Fibroblast of lung (primary cell): Measurements from ENCODE around the gene TMEM109. TPM values are rescaled to one million over a fixed set of nuclear protein-coding genes. Genes with fewer than 3 reads are reported as not detected.

Experiments
- DNase-seq, 2 donors: peaks; one replicate each; pipeline versions ENCODE4 v3.0.0 to v3.0.0-alpha.2; 2010; ENCODE audit warnings: low read depth in 2 of 2
- H2AFZ ChIP-seq: 2 replicates; pipeline ENCODE4 v1.5.1; 2012; ENCODE audit warnings: low read length, control low read depth, inconsistent platforms
- H3K27ac ChIP-seq: 2 replicates; pipeline ENCODE4 v1.5.1; 2011; ENCODE audit warnings: low read length, control low read depth; ENCODE audit not compliant: insufficient read depth
- H3K27me3 ChIP-seq: 2 replicates; pipeline ENCODE4 v1.5.1; 2011; ENCODE audit warnings: mild to moderate bottlenecking, low read length; ENCODE audit not compliant: control insufficient read depth, insufficient read depth
- H3K36me3 ChIP-seq: 2 replicates; pipeline ENCODE4 v1.5.1; 2011; ENCODE audit warnings: low read length; ENCODE audit not compliant: control insufficient read depth, insufficient read depth
- H3K4me1 ChIP-seq: 2 replicates; pipeline ENCODE4 v1.5.1; 2011; ENCODE audit warnings: low read length; ENCODE audit not compliant: control insufficient read depth, insufficient read depth; ENCODE audit errors: extremely low read depth
- H3K4me2 ChIP-seq: 2 replicates; pipeline ENCODE4 v1.5.1; 2011; ENCODE audit warnings: low read length, control low read depth; ENCODE audit not compliant: insufficient read depth; ENCODE audit errors: extremely low read depth
- H3K4me3 ChIP-seq, 4 experiments: fragments of 200-600 bp in 1 of 4; sonication (generic) in 1 of 4; replicated peaks in 1 of 4; 2 replicates each; pipeline ENCODE4 v1.5.1; 2011 to 2016; ENCODE audit warnings: low read length in 4 of 4, low read depth in 3 of 4, mild to moderate bottlenecking in 3 of 4, control low read depth in 2 of 4, inconsistent platforms in 1 of 4, mixed read lengths in 1 of 4; ENCODE audit not compliant: insufficient read depth in 1 of 4; ENCODE audit errors: control extremely low read depth in 1 of 4
- H3K79me2 ChIP-seq: 2 replicates; pipeline ENCODE4 v1.5.1; 2012; ENCODE audit warnings: mild to moderate bottlenecking, low read length, inconsistent platforms; ENCODE audit not compliant: control insufficient read depth, insufficient read depth
- H3K9ac ChIP-seq: 2 replicates; pipeline ENCODE4 v1.5.1; 2011; ENCODE audit warnings: mild to moderate bottlenecking, low read length, control low read depth; ENCODE audit not compliant: insufficient read depth
- H3K9me3 ChIP-seq: 2 replicates; pipeline ENCODE4 v1.5.1; 2012; ENCODE audit warnings: low read depth, low read length; ENCODE audit not compliant: control insufficient read depth, insufficient read depth
- H4K20me1 ChIP-seq: 2 replicates; pipeline ENCODE4 v1.5.1; 2011; ENCODE audit warnings: low read length; ENCODE audit not compliant: control insufficient read depth, insufficient read depth; ENCODE audit errors: extremely low read depth
- EZH2 ChIP-seq: IDR thresholded peaks from 2 replicates; pipeline ENCODE4 v1.5.1; 2012; ENCODE audit warnings: low read length, control low read depth, mild to moderate bottlenecking; ENCODE audit errors: missing control alignments
- polyA plus RNA-seq, 2 donors: library from polyadenylated mRNA; depleted of rRNA in 1 of 2; stranded (reverse) in 1 of 2; unstranded in 1 of 2; fragments of >200 nt; gene quantifications; 2 replicates each; pipeline ENCODE4 v1.2.1, GENCODE V29; 2011 to 2012; ENCODE audit warnings: missing spikeins in 1 of 2
- total RNA-seq: library from RNA; depleted of rRNA; stranded (reverse); fragments of >200 nt; gene quantifications from 2 replicates; pipeline ENCODE4 v1.2.1, GENCODE V29; 2014
- TF ChIP-seq, protein P1 (sequence below), 2 donors: IDR thresholded peaks in 1 of 2; conservative IDR thresholded peaks in 1 of 2; 1 replicate in 1 of 2; 2 replicates in 1 of 2; pipeline ENCODE4 v1.5.1; 2011 to 2012; ENCODE audit warnings: low read length in 2 of 2, control low read depth in 1 of 2, inconsistent platforms in 1 of 2, low read depth in 1 of 2, mild to moderate bottlenecking in 1 of 2

Gene TMEM109
- total and polyA plus RNA-seq, 2 donors (not counting 1 experiment from before 2014, with no cell fraction given), result 21.5 to 34.9 TPM

DNA sequence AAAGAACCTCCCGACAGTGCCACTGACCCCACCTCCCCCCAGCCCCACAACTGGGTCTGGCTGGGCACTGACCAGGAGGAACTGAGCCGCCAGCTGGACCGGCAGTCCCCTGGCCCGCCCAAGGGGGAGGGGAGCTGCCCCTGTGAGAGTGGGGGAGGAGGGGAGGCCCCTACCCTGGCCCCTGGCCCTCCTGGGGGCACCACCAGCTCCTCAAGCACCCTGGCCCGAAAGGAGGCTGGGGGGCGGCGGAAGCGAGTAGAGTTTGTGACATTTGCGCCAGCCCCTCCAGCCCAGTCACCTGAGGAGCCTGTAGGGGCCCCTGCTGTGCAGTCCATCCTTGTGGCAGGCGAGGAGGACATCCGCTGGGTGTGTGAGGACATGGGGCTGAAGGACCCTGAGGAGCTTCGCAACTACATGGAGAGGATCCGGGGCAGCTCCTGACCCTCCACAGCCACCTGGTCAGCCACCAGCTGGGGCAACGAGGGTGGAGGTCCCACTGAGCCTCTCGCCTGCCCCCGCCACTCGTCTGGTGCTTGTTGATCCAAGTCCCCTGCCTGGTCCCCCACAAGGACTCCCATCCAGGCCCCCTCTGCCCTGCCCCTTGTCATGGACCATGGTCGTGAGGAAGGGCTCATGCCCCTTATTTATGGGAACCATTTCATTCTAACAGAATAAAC lies 22.6 kb downstream of the TMEM109 start:
- no peak for DNase-seq
- no peak overlapping the region for H3K9ac ChIP-seq
- no peaks in the 10 kb centered on the region for H3K4me1 ChIP-seq
- H3K36me3 ChIP-seq, result peaks cover 2% of the 10 kb centered on the region
- no peak for TF ChIP-seq EZH2
- TF ChIP-seq, protein P1, sequence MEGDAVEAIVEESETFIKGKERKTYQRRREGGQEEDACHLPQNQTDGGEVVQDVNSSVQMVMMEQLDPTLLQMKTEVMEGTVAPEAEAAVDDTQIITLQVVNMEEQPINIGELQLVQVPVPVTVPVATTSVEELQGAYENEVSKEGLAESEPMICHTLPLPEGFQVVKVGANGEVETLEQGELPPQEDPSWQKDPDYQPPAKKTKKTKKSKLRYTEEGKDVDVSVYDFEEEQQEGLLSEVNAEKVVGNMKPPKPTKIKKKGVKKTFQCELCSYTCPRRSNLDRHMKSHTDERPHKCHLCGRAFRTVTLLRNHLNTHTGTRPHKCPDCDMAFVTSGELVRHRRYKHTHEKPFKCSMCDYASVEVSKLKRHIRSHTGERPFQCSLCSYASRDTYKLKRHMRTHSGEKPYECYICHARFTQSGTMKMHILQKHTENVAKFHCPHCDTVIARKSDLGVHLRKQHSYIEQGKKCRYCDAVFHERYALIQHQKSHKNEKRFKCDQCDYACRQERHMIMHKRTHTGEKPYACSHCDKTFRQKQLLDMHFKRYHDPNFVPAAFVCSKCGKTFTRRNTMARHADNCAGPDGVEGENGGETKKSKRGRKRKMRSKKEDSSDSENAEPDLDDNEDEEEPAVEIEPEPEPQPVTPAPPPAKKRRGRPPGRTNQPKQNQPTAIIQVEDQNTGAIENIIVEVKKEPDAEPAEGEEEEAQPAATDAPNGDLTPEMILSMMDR (conservative IDR thresholded peaks at IDR 0.05 in 1 of 2, IDR thresholded peaks at IDR 0.05 in 1 of 2; ENCODE audit: low read depth in 1 of 2, low read length in 2 of 2), result no peak
- H3K9me3 ChIP-seq, result no peaks in the 10 kb centered on the region
- H4K20me1 ChIP-seq, result no peaks in the 10 kb centered on the region
- no peak overlapping the region for H3K27ac ChIP-seq
- no peak overlapping the region for H3K4me3 ChIP-seq
- H3K27me3 ChIP-seq, result no peaks in the 10 kb centered on the region
- H2AFZ ChIP-seq, result no peak overlapping the region
- H3K4me2 ChIP-seq, result no peak overlapping the region
- no peaks in the 10 kb centered on the region for H3K79me2 ChIP-seq

DNA sequence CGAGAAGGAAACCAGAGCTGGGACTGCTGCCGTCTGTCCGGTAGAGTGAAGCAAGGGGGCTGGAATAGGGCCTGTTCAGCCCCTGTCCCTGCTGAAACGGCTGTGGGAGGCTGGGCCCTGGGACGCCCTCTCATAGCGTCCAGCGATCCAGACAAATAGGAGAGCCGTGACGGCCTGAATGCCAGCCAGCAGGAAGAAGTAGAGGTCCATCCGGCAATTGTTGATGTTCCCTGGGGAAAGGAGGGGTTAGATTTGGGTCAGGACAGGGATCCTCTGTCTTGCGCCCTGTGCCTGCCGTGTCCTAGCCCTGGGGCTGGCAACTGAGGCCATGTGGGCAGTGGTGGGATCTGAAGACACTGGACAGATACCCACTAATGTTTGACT lies 23.2 kb downstream of the TMEM109 start:
- peaks cover 4% of the 10 kb centered on the region for H3K36me3 ChIP-seq
- no peak for DNase-seq
- H2AFZ ChIP-seq, result no peak overlapping the region
- no peak overlapping the region for H3K4me2 ChIP-seq
- H3K4me3 ChIP-seq, result no peak overlapping the region
- no peak for TF ChIP-seq EZH2
- TF ChIP-seq, protein P1 (conservative IDR thresholded peaks at IDR 0.05 in 1 of 2, IDR thresholded peaks at IDR 0.05 in 1 of 2; ENCODE audit: low read depth in 1 of 2, low read length in 2 of 2), result no peak
- no peaks in the 10 kb centered on the region for H4K20me1 ChIP-seq
- no peaks in the 10 kb centered on the region for H3K27me3 ChIP-seq
- H3K4me1 ChIP-seq, result no peaks in the 10 kb centered on the region
- no peak overlapping the region for H3K27ac ChIP-seq
- no peaks in the 10 kb centered on the region for H3K79me2 ChIP-seq
- no peak overlapping the region for H3K9ac ChIP-seq
- H3K9me3 ChIP-seq, result no peaks in the 10 kb centered on the region

DNA sequence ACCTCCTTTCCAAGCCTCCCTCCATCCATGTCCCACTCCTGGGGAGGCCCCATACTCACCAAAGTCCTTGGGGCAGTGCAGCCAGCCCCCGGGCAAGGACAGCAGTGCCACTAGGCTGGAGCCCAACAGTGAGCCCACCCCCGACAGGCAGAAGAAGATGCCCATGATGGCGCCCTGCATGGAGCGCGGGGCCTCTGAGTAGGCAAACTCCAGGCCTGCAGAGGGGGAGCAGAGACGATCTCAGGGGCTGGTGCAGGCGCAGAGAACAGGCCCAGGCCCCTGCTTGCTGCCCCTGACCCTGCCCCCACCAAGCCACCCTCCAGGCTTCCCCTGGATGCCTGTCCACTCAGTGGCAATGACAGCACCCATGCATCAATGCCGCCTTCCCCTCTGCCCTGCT lies 23.9 kb downstream of the TMEM109 start:
- Histone ChIP-seq H3K27ac (no peak overlapping the region), H3K9ac (no peak overlapping the region), H3K4me3 (no peak overlapping the region), H2AFZ (no peak overlapping the region), H3K27me3 (no peaks in the 10 kb centered on the region), H3K79me2 (no peaks in the 10 kb centered on the region), H4K20me1 (no peaks in the 10 kb centered on the region), H3K4me2 (no peak overlapping the region), H3K9me3 (no peaks in the 10 kb centered on the region), H3K36me3 (peaks cover 4% of the 10 kb centered on the region), H3K4me1 (no peaks in the 10 kb centered on the region)
- no peak for DNase-seq
- TF ChIP-seq, protein P1 (conservative IDR thresholded peaks at IDR 0.05 in 1 of 2, IDR thresholded peaks at IDR 0.05 in 1 of 2; ENCODE audit: low read depth in 1 of 2, low read length in 2 of 2), result no peak
- TF ChIP-seq EZH2, result no peak
